GM21360 (cell line): ENCODE results near the gene SKAP1.
"Not testable (repeated sequence)": the region's sequence is repeated elsewhere in the genome, so short reads cannot be mapped to it uniquely, and the experiment has no call there.

Experiments used
- ATAC-seq: cut with Tn5 transposase; IDR thresholded peaks from one replicate; pipeline ENCODE4 v1.9.1; 2021; ENCODE audit warnings: mild to moderate bottlenecking, moderate library complexity; ENCODE audit not compliant: unreplicated experiment

The SKAP1 gene

DNA sequence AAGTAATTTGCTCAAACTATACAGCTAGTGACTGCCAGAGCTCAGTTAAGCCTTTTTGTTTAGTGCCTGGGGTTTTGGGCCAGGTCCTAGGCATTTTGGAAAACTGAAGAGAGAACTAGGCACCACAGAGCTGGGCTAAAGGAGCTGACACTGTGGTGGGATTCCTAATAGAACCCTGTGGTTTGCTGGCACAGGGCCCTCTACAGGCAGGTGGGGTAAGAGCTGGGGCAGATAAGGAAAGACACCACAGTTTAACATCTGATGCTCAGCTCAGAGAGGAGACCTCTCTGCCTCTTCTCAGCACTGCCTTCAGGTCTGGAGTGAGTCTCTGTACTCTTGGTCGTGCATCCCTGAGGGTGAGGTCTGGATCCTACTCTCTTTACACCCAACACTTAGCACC is 201.3 kb downstream of the SKAP1 start:
- ATAC-seq: no peak

DNA sequence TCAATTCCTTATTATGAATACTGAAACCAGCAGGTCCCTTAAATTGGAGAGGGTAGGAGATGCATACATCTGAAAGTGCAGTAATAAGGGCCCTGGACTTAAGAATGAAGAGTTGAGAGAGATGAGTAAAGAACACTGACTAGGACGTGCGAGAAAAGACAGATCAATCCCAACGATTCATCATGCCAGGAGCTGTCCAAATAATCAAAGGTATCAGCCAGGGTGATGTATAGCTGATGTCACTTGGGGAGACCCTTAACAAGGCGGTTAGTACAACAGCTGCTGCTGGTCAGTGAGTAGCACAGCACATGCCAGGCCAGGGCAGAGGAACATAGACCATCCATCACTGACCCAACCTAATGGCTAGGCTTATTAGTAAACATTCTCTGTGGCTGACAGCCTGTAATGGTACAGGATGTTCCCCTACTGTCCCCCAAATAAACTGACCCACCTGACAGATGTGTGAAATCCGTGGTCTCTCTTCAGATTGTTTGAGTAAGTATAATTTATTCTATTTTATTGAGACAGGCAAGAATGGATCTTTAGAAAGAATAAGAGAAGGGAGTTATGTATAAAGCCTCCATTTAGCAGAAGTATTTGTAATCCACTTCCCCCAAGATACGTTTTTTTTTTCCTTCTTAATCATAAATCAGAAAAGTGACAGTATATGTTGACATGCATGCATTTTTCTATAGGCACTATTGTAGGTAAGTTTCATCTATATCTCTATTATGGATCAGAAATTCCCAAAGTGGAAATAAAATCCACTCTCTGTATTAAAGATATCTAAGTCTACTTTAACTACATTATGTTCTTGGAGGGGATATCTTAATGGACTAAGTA is 204.1 kb downstream of the SKAP1 start:
- no peak for ATAC-seq

DNA sequence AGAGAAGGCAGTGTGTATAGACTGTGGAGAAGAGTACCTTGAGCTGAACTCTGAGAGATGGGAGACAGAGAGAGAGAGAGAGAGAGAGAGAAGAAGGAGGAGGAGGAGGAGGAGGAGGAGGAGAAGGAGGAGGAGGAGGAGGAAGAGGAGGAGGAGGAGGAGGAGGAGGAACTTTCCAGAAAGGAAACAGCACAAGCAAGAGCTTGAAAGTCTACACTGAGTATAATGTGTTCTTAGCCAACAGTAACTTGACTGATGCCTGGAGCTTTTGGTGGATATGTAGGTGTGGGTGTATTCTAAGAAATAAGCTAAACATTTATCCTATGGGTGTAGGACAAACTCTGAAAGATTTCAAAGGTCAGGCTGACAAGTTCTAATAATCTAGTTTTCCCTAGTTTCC is 206.1 kb downstream of the SKAP1 start:
- ATAC-seq: no peak

DNA sequence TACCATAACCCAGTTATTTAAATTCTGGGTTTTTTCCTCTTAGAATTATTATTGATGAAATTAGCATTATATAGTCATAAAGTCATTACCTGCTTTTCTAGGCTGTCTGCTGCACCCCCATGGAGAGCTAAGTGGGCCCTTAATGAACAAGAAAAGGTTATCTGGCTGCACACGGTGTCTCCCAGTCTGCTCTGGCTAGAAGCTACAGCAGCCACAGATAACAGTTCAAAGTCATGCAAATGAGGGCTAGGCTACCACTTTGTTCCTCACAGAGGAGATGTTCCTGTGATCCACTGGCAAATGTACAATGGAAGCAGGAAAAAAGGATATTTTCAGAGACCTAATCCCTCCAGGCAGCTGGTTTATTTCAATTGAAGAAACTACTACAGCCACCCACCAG is 210.4 kb downstream of the SKAP1 start:
- no peak for ATAC-seq

DNA sequence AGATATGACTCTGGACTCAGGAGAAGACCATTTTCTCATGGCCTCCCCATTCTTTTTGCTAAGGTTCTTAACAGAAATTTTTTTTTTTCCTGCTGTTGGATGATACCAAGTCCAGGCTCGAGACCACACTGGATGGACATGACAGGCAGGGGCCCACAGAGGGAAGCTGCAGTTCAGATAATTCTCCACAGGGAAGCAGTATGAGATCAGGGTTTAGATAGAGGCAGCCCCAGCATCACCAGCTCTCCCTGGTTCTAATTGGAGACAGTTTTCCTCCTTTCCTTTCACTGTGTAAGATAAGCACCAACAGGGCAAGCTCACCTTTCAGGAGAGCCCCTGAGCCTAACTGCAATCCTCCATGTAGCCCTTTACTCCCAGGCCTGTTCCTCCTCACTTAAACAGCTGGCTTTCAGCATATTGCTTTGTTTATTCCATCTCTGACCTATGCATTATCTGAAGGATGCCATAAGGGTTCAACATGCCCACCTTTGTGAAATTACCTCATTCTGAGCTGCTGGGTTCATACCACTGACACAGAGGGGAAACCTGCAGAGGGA is 214.4 kb downstream of the SKAP1 start:
- ATAC-seq: no peak

DNA sequence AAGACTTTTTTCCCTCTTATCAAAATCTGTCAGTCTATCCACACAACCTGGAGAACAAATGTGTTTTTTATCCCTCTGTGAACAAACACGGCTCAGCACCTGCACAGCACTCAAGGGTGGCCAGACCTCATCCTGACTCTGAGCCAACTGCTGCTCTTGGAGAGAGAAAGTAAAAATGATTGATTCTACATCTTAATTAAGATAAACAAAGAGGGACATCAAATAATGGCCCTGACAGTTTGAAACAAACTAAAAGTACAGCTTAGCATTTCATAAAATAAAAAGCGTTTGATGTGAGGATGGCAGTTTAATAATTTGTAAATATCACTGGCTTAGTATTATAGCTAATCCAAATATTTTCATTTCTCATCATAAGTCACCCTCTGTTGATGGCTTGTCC is 216.2 kb downstream of the SKAP1 start:
- no peak for ATAC-seq

DNA sequence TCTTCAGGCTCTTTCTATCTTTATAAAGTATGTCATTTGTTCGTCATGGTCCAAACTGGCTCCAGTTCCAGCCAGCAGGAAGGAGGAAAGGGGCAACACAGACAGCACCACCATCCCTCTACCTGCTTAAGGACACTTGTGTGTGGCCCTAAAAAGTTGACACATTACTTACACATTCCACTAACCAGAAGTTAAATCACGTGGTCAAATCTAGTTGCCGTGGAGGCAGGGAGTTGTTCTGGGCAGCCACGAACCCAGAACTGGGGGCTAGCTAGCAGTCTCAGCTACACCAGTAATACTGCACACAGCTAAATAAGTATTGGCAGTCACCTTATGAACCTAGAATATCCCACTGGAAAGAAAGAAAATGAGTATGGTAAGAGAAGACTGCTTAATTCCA is 218.2 kb downstream of the SKAP1 start:
- no peak for ATAC-seq

DNA sequence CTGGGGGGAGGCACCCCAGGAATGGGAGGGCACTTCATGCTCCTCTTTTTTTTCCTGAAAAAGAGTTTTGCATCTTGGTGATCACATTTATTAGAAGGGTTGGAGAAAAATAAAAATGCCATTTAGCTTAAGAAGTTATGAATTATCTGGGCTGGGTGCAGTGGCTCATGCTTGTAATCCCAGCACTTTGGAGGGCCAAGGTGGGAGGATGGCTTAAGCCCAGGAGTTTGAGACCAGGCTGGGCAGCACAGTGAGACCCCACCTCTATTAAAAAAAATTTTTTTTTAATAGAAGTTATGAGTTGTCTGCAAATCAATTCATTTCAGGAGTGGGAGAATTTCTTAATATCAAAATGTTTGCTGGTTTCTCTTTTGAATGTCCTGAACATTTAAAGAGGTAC is 219.0 kb downstream of the SKAP1 start:
- ATAC-seq: no peak

DNA sequence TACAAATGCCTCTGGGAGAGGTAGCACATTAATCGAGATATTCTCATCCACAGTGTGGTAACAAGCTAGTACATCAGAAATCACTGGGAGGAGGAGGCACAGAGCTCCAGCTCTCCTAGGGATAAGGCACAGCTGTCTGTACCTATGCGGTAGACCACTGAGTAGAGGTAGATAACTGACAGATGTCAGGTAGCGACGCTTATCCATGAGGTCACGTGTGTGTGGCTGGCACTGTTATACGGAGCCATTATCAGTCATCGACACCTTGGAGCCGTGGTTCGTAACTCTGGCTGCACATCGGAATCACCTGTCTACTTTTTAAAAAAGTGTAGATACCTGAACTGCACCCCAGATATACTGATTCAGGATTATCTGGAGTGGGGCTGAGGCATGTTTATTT is 220.0 kb downstream of the SKAP1 start:
- ATAC-seq: no peak

DNA sequence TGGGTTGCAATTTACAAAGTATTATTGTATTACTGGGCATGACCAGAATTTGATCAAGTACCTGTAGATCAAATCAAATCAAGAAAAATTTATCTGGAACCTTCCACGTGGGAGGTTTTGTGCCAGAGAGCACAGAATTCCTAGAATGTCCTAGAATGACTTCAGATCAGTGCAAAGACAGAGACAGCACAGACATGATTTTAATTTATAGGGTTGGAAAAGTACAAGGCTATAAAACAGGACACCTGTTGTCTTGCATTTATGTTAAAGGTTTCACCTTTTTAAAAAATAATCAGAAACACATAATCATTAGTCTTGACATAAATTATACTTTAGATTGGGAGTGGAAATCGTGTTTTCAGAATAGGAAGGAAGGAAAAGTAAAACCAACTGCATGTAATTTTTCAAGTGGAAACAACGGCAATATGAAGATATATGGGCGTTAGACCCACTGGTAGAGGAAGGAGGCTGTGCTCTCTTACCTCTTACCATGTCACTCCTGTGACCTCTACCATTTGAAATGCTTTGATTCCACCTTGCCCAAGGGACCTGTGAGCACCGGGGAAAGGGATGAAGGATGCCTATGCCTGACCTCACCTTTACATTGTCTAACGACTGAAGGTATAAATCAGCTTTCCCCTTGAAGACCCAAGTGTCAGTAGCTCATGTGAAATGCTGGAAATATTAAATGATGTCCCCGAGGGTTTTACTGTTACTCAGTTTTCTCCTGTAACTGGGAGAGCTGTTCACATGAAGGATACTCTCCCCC is 222.1 kb downstream of the SKAP1 start:
- no peak for ATAC-seq

DNA sequence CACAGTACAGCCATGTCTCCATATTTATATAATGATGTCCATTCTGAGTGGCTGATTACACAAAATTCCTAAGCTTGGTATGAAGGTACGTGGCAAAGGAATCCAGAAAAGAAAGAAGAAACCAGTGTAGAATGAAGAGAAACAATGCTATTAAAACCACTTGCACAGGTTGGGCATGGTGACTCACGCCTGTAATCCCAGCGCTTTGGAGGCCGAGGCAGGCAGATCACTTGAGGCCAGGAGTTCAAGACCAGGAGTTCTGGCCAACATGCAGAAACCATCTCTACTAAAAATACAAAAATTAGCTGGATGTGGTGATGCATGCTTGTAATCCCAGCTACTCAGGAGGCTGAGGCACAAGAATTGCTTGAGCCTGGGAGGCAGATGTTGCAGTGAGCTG is 223.0 kb downstream of the SKAP1 start:
- not testable (repeated sequence) for ATAC-seq

DNA sequence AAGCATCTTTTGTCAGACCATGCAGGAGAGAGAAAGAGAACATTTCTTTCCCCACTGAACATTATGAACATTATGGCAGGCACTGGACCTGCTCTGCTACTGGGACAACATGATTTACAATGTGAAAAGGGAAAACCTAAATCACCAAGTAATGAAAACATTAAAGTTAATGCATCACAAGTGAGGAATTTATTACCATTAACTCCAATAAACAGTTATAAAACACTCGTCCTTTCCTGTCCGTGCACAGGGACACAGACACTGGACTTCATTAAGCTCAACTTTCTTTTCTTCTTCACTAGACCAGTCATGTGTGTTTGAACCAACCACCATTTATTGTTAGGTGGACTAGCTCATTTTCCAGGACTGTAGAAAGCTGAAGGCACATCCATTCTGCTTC is 227.1 kb downstream of the SKAP1 start:
- ATAC-seq: no peak

DNA sequence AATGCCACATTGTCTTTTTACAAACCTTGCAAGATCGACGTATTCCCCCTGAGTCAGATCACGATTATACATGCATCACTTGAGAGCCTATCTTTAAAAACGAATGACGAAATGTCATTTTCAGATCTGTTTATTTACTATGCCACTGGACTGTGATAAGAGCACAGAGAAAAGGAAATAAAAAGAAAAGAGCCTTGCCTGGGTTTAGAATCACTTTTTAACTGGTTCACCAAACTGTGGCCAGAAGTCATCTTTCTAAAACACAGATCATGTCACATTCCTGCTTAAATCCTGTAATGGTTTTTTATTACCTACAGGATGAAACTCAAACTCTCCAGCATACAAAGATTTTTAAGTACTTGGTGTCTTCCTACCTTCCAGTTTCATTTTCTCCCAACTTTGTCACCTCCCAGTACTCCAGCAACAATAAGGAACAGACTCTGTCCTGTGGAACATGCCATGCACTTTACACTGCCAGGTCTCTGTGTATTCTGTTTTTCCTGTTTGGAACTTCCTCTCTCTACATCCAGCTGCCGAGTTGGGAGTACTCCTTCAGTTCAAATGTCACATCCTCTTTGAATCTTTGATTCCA is 231.0 kb downstream of the SKAP1 start:
- no peak for ATAC-seq

DNA sequence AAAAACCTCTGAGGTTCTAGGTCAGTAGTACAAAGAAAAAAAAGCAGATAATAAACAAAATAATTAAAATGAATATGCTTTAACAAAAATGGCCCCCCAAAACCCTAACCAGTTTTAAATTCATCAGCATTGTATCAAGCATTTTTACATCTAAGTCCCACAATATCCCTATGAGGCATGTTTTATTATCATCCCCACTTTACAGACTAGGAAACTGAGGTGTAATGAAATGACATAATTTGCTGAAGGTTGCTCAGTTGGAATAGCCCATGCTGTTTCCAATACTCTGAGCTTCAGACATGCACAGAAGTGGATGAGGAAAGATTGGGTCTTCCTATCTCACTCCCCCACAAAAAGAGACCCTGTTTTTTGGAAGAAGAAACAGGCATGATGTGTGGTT is 234.1 kb downstream of the SKAP1 start:
- ATAC-seq: no peak

DNA sequence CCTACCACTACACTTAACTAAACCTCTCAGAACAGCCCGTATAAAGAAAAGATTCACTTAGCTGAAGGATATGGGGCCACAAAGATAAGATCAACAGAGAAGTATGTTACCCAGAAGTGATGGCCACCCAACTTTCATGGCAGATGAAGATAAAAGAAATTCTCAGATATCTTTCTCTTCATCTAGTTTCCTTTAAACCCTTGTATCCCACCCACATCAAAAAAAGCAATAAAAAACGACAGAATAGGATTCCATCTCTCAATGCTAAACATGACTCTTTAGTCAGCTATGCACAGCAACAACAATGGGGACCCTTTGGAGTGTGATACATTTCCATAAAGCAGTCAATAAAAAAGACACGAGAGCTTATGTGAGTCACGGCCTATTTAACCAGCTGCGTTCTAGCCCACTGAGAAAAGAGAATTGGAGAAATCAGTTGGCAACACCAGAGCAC is 235.9 kb downstream of the SKAP1 start:
- ATAC-seq: no peak

DNA sequence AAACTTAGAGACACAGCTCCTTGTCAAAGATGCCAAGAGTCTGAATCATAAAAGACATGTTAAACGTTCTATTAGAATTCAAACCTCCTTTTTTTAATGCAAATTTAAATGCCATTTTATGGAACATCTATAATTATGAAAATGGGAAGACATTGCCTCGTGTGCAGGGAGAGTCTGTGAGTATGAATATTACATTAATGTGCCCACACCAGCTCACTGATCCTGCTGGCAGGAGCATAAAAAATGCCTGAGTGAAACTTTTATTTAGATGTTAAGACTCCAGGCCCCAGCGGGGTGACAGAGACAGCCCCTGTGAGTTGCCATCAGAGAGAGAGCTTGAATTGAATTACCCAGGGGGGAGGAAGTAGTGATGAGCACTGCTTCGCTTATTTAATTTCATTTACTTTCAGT is 237.7 kb downstream of the SKAP1 start:
- ATAC-seq: no peak

DNA sequence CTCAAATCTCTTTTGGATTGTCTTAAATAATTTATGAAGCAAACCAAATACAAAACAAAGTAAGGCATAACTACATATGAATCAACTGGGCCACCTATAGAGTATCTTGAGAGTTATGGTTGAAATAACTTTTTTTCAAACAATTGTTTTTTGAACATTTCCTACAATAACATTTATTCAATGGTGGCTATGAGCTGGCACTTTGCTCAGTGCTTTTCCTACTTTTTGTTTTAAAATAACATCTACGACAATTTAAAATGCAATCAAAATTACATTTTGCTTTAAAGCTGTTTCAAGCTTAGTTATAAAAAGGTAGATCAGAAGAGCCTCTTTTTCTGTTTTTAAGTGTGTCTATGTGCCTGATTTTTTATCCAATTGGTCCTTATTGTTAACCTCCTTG is 238.7 kb downstream of the SKAP1 start:
- ATAC-seq: no peak

DNA sequence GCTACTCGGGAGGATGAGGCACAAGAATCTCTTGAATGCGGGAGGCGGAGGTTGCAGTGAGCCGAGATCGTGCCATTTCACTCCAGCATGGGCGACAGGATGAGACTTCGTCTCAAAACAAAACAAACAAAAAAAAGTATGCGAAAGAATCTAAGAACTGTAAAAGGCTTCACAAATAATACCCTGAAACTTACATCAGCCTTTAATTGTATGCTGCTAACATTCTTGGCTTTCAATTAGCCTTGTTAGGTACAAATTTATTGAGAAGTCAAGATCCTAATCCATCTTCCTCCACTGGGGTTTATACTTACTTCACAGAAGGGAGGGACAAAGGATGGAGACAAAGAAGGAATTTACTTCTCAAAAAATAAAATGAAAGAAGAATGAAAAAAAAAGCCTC is 239.1 kb downstream of the SKAP1 start:
- no peak for ATAC-seq

DNA sequence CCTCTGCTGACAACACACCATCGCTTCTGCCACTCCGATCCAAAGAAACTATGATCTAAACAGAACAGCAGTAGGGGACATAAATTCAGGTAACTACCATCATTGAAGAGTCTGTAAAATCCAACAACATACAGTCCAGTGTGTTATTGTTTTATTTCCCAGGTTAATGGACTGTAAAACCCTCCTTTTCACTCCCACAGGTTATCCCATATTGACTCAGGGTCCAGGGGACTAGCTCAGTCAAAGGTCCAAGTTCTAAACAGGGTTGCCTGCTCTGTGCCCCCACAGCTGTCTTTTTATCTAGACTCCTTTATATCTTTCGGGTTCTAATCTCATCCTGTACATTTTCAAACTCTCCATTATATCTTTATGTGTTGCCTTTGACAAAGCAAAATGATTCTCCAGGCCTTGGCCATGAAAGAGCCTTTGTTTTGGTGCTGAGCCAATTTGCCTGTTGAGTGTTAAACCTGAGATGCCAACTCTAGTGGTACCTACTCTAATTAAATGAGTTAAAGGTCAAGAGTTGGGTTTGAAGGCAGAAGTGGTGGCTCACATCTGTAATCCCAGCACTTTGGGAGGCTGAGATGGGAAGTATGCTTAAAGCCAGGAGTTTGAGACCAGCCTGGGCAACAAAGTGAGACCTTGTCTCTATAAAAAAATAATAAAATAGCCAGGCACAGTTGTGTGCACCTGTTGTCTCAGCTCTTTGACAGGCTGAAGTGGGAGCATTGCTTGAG is 242.0 kb downstream of the SKAP1 start:
- ATAC-seq: no peak

DNA sequence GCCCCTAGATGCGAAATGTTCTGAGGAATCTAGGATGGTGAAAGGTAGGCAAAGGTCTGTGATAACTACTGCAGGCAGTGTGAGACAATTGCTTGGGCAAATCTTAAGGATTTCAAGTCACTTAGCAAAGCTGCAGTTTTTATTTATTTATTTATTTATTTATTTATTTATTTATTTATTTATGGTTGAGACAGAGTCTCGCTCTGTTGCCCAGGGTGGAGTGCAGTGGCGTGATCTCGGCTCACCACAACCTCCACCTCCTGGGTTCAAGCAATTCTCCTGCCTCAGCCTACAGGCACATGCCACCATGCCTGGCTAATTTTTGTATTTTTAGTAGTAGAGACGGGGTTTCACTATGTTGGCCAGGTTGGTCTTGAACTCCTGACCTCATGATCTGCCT is 243.7 kb downstream of the SKAP1 start:
- not testable (repeated sequence) for ATAC-seq

DNA sequence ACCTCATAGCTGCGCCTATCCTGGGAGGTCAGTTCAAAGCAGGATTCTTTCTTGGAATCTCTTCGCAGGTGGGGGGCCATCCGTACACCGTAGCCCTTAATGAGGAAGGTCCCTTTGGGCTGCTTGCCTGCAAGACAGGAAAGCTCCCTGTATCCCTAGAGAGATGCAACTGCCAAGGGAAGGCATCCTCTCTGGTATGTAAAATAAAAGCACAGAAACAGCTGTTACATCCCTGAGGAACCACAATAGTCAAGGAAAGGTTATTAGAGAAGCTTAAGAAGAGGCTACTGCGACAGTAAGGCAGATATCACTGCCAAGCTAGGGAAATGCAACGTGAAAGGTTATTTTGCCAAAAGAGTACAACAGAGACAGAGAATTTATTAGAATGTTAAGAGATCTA is 245.3 kb downstream of the SKAP1 start:
- no peak for ATAC-seq
